Stimulated activated CD8-positive, alpha-beta memory T cell treated with anti-CD3 and anti-CD28 coated beads, Interleukin-4, amount 100 ng/mL, for 48 hours (primary cell): ENCODE data around the gene ACOD1.

Source experiments
- DNase-seq: peaks from one replicate; pipeline ENCODE4 v3.0.0-alpha.2; 2020

Gene ACOD1

DNA sequence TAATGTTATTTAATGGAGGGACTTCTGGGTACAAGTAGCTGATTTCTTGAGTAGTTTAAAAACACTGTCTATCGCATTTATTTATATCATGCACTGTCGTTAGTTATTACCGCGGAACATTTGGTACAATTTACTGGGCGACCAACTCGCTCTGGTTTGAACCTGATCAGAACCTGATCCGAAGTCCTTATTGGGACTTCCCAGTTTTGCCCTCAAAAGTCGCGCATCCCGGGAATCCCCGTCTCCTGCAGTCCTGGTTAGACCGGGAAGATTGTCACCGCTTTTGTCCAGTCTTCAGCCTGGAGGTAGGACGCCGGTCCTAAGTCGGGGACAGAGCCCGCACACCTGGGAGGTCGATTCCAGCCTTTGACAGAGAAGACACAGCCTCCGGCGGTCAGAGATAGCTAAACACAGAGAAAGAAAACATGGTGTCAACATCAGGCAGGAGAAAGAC is 44.3 kb downstream of the ACOD1 start:
- DNase-seq = peak; percentile 41

DNA sequence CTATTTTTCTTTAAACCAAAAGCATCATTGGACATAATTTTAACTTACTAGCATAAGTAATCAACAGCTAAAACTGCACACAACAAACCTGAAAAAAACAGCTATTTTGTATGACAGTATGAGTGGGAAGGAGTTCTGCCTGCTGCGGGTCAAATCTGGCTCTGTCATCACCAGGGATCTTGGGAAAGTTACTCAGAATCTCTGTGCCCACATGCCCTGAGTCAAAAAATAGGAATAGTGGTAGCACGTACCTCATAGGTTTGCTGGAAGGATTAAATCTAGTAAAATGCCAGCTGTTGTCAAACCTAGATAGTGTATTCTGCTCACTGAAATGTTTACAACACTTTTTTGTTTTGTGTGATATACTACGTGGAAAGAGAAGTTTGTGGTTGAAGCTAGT is 44.7 kb downstream of the ACOD1 start:
- no peak for DNase-seq

DNA sequence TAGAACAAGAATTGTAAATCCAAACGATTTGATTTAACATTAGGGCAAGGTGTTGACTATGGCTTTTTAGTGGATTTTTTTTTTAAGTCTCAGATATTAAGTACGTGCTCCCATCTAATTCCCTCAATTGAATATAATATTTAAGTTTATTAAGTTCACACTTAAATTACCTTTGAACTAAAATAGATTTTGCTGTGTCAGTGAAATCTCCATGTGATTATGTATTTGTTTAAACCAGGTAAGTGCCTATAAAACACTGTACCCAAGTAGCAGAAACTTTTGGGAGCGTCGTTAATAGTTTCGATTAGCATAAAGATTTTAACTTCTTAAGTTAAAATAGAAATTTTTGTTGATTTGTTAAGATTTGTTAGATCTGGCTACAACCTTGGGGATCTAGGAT is 45.2 kb downstream of the ACOD1 start:
- no peak for DNase-seq

DNA sequence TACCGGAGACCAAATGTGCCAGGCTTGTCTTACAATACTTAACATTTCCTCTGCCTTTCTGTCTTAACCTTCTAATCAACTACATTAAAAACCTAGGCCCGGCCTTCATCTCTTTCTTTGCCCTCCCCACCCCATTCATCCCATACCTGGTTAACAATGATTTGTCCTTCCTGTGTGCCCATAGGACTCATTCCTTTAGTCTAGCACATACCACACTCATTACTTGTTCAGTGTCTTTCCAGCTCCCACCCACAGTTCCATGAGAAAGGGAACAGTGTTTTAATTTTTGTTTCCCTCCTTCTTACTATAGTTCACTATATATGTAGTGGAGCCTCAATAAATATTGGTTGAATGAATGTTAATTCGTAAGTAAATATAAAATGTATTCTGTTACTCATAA is 46.0 kb downstream of the ACOD1 start:
- no peak for DNase-seq

DNA sequence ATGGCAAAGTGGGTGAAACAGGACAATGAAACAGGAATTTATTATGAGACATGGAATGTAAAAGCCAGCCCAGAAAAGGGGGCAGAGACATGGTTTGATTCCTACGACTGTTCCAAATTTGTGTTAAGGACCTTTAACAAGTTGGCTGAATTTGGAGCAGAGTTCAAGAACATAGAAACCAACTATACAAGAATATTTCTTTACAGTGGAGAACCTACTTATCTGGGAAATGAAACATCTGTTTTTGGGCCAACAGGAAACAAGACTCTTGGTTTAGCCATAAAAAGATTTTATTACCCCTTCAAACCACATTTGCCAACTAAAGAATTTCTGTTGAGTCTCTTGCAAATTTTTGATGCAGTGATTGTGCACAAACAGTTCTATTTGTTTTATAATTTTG is 52.2 kb downstream of the ACOD1 start:
- no peak for DNase-seq

DNA sequence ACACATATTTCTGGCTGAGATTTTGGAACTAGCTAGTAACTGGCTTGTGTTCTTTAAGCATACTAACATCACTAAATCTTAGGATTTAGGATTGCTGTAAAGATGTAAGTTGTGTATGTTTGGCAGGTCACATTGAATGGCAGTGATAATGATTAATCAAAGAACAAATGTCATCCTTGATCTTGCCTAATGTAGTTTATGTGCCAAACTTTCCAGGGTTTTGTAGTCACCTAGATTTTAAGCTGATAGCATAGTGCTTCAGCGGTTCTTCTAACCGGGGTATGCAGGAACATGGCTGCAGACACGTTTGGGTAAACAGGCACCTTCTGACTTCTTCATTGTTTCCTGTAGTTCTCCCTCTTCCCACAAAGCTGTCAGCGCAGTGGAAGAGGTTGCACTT is 53.2 kb downstream of the ACOD1 start:
- no peak for DNase-seq

DNA sequence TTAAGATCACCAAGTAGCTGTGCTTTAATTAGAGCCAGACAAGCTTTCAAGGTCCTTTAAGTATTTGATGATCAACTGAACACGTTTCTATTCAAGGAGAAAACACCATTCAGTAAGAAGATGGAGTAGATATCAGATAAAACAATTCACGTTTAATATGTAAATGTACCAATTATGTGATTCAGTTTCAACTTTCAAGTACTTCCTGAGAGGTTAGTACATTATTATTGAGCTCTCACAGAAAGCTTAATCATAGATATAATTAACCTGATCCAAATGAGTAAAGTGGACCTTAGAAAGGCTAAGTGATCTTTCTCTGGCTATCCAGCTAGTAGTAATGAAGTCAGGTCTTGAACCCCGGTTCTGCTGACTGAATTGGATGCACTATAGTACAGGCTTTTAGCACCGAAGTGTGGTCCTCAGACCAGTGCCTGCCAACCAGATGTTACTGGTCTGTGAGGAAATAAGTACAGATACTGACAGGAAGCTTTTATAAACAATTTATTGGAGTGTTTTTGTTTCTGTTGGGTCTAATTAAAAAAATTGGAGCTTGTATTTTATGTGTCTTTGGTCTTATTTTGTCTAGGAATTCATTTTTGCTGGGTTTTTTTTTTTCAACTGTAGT is 53.8 kb downstream of the ACOD1 start:
- no peak for DNase-seq

DNA sequence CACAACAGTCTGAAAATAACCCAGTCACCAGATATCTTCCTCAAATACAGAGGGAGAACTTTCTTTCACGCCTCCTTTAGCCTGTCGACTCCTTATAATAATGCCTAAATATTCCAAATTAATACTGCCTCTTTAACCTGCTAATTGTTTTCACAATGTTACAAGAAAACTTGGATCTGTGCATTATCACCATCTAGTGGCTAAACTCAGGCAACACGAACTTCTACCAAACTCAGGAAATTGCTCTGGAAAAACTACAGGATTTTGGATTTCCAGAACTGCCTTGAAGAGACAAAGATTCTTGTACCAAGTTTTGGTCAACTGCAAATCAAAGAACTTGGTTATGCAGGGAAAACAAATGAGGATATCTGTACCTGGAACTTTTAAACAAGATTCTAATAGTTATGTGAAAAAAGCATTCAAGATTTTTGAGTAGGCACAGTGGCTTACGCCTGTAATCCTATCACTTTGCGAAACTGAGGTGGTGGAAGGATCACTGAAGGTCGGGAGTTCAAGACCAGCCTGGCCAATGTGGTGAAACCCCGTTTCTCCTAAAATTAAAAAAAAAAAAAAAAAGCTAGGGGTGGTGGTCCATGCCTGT is 54.4 kb downstream of the ACOD1 start:
- no peak for DNase-seq
